Left colon (tissue), 2 donors: ENCODE measurements around the gene KIN. TPM values are rescaled to one million over a fixed set of nuclear protein-coding genes. Genes with fewer than 3 reads are reported as not detected.
"Not testable (repeated sequence)": the region's sequence is repeated elsewhere in the genome, so short reads cannot be mapped to it uniquely, and the experiment has no call there.

ENCODE experiments used
- ATAC-seq: fragments of 200-7000 bp; cut with Tn5 transposase; one replicate; pipeline ENCODE4 v1.9.1; 2020; ENCODE audit warnings: mild to moderate bottlenecking, moderate library complexity
- DNase-seq, 2 donors: peaks; one replicate each; pipeline ENCODE4 v3.0.0-alpha.2; 2020
- intact Hi-C, 2 donors: fragments of 100-400 bp; cut with DNase I in 1 of 2; cut with micrococcal nuclease in 1 of 2; formaldehyde crosslinking; loops; one replicate each; pipeline versions ENCODE4 v1.11.2 to v1.14.0; 2022; cut with DNase I, micrococcal nuclease
- total RNA-seq, 2 donors: library from RNA; stranded (reverse); fragmentation: NEBNext Ultra II Directional; extraction: Animal tissue kit (Norgen Biotek cat#: 25700); gene quantifications; one replicate each; pipeline ENCODE4 v1.2.1, GENCODE V29; 2021
- donor health status: DM: no; HTN: no; CAD: no.
- donor health status: DM: yes; HTN: yes; CAD: no.

The KIN gene
- total RNA-seq, 2 donors from 2014 or later: 9.9 to 10.6 TPM

DNA sequence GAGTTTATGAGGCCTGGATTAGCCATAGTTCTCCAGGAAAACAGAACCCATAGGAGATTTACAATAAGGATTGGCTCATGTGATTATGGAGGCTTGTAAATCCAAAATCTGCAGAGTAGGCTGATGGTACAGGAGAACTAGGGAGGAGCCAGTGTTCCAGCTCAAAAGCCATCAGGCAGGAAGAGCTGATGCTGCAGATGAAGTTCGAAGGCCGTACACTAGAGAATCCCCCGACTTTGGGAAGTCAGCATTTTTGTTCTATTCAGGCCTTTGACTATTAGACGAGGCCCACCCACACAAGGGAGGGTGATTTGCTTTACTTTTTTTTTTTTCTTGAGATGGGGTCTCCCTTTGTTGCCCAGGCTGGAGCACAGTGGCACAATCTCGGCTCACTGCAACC lies 37.6 kb downstream of the KIN start:
- intact Hi-C loops: no loop called here
- DNase-seq (no peak), ATAC-seq (no peak)

DNA sequence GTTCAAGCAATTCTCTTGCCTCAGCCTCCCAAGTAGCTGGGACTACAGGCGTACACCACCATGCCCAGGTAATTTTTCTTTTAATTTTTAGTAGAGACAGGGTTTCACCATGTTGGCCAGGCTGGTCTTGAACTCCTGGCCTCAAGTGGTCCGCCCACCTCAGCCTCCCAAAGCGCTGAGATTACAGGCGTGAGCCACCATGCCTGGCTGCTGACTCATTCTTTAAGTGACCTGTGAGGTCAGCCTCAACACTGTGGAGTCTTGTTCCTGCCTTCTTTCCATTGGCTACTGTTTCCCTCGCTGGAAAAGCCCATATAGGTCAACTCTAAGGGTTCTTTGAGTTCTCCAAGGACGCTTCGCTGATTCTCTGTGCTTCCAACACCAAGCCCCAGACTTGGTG lies 39.2 kb downstream of the KIN start:
- DNase-seq, intact Hi-C loops, ATAC-seq: not testable (repeated sequence)

DNA sequence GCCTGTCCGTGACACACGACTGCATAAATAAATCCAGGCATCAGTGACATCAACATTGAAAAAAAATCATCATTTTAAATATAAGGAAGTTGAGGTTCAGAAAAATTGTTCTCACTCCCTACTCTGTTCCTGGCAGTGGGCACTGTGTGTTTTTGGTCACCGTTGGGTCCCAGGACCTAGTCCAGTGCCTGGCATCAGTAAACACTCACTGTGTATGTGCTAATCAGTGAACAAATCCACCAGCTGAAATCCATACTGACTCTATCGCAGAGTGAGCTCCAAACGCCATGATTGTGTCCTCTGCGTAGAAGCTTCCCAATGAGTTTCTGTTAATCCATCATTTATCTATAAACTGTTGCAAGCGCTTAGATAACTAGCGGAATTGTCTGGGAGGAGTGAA lies 43.5 kb downstream of the KIN start:
- no peak for DNase-seq
- no peak for ATAC-seq
- intact Hi-C loops: no loop called here

DNA sequence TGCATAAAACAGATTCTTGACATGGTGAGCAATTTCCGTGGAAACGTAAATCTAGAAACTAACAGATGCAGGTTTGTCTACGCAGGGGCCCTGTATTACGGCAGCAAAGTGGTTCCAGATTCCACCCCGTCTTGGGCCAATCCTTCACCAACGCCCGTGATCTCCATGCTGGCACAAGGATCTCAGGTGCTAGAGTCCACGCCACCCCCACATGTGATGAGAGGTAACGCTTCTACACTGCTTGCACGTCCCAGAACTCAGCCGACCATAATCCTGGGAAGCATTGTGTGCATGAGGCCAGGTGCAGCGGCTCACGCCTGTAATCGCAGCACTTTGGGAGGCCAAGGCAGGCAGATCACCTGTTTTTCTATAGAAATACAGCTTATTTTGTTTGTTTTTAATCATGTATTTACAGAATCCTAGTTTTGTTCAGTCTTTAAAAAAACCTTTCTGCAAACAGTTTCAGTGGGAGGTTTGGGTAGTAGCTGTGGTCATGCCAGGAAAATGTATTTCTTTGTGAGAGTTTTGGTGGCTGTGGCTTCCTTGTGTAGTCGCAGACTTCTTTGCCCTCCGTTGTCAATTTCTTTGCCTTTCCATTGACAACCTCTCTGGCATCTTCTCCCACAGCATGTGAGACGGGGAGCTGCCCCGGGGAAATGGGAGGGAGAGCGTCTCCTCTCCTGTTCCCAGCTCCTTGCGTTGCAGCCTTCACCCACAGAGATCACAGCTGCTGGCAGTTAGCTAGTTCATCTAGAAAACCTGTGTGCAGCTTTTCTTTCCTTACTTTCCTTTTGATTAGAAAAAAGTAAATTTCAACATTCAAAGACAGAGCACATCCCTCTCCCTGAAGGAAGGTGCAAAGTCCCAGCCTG lies 49.0 kb downstream of the KIN start:
- ATAC-seq (no peak), DNase-seq (no peak)
- intact Hi-C loops: no loop called here

DNA sequence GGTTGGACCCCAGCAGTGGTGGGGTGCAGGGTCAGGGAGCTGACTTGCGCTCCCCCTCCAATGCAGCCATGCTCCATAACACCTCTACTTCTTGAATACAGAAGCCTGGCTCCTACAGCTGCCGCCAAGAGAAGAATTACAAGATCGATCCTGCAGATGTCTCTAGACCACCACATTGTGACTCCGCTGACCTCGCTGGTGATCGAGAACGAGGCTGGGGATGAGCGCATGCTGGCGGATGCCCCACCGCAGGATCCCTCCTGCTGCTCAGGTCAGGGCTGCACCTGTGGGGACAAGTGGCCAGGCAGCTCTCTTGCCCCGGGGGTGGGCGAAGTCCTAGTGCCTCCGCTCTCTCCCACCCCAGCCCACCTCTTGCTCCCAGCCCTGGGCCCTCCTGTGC lies 53.0 kb downstream of the KIN start:
- intact Hi-C loops: no loop called here
- no peak for ATAC-seq
- no peak for DNase-seq

DNA sequence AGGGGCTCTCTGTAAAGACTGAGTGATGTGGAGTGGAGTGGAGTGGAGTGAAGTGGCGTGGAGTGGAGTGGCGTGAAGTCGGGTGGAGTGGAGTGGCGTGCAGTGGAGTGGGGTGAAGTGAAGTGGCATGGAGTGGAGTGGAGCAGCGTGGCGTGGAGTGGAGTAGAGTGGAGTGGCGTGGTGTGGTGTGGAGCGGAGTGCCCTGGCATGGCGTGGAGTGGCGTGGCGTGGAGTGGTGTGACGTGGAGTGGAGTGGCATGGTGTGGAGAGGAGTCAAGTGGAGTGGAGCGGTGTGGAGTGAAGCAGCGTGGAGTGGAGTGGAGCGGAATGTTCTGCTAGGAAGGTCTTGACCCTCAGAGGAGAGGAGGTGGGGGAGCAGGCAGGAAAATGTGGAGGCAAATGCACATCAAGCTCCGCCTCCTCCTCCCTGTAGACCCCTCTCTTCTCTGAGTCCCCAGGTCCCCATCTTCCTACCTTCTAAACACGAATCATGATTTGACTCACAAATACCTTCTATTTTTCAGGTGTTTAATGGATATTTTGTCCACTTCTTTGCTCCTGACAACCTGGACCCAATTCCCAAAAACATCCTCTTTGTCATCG lies 64.8 kb downstream of the KIN start:
- no peak for DNase-seq
- no peak for ATAC-seq
- intact Hi-C loops: no loop called here

DNA sequence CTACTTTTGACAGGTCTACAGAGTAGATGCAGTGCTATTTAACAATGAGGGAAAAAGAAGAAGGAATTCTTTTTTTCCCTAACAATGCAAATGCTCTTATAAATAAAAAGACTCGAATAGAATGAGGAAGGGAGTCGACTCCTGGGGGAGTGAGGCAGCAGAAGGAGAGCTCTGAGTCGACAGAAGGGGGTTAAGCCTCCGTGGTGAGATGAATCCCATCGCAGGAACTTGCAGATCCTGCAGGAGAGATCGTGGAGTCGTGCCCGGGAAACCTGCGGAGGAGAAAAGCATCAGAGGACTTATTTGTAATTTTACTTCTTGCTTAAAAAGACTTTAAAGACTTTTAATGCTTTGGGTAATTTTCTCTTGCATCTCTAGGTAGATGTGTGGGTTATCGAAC lies 67.3 kb downstream of the KIN start:
- no peak for ATAC-seq
- intact Hi-C loops: no loop called here
- no peak for DNase-seq

DNA sequence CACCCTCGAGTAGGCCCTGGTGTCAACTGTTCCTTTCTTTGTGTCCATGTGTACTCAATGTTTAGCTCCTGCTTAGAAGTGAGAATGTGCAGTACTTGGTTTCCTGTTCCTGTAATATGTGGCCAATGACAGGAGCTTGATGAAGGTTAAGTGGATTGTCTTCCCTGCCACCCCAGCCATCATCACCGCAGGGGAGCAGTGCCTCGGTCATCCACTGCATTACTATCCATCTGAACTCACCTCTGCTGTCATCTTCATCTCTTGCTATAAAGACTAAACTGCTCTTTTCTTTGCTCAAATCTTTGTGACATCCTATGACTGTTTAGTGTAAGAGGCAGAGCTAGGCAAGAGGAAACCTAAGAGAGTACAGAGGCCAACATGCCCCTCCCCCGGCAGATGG lies 69.1 kb downstream of the KIN start:
- no peak for DNase-seq

DNA sequence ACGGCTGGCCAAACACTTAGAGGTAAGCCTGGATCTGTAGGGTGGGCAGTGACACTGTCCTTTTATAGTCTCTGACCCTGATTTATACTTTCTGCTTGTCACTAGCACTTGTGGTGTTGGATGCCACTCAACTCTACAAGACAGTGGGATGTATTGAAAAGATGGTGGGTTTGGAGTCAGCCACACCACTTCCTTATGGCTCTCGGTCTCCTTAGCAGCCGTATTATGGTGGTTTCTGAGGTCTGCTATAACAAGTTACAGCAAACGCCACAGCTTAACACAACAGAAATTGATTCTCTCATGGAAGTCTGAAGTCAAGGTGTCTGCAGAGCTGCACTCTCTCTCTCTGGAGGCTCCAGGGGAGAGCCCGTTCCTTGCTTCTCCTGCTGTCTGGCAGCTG lies 70.0 kb downstream of the KIN start:
- DNase-seq: no peak
- intact Hi-C loops: no loop called here
- no peak for ATAC-seq

More for the DNA sequence above, 69.1 kb downstream of the KIN start:
- ATAC-seq: no peak
- intact Hi-C loops: no loop called here

DNA sequence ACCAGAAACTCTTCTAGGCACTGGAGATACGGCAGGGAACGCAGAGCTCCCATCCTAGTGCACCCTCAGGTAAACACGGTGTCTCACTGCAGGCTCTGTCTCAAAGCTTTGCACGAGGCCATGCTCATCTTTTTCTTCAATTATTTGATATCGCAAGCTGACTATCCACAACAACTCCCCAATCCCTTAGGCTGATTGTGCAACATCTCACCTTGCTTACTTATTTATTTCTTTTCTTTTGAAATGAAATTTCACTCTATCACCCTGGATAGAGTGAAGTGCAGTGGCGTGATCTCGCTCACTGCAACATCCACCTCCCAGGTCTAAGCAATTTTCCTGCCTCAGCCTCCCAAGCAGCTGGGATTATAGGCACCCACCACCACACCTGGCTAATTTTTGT lies 72.3 kb downstream of the KIN start:
- intact Hi-C loops: no loop called here
- ATAC-seq (no peak), DNase-seq (no peak)

DNA sequence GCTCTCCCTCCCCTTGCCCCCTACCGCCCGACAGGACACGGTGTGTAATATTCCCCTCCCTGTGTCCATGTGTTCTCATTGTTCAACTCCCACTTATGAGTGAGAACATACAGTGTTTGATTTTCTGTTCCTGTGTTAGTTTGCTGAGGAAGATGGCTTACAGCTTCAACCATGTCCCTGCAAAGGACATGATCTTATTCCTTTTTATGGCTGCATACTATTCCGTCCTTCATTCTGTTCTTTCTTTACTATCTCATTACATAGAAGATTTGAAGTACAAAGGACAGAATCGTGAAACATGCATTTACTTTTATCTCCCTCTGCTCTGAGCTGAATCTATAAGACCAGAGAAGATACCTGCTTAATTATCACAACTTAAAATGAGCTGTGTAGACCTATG lies 76.7 kb downstream of the KIN start:
- intact Hi-C loops, DNase-seq, ATAC-seq: not testable (repeated sequence)

DNA sequence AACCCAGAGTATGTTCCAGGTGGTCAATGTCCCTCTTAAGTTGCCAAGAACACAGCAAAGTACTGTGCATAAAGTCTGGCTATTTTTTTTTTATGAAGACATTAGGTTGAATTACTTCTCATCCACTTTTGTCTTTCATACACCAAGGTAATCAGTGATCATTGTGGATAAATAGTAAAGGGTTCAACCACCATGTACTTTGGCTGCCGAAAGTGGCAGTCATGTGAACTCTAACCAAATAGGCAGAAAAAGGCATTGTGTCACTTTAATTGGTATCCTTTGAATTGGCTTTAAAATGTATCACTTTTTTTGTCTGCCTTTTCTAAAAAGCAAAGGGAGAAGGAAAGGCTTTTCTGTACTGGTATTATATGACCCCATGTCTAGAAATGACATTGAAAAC lies 77.3 kb downstream of the KIN start:
- intact Hi-C loops: no loop called here
- no peak for ATAC-seq
- DNase-seq: no peak

DNA sequence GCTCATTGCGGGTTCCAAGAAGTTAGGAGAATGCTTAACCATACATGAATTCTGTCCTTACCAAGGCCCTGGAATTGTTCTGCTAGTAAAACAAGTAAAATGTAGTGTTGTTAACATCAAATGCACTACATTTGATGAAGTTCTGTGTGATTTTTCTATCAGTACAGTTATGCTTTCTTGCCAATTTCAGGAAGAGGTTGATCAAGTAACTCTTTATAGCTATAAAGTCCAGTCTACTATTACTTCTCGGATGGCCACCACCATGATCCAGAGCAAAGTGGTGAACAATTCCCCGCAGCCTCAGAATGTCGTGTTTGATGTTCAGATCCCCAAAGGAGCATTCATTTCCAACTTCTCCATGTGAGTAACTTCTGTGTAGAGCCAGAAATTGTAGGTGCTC lies 79.0 kb downstream of the KIN start:
- intact Hi-C loops: no loop called here
- ATAC-seq (no peak), DNase-seq (no peak)

DNA sequence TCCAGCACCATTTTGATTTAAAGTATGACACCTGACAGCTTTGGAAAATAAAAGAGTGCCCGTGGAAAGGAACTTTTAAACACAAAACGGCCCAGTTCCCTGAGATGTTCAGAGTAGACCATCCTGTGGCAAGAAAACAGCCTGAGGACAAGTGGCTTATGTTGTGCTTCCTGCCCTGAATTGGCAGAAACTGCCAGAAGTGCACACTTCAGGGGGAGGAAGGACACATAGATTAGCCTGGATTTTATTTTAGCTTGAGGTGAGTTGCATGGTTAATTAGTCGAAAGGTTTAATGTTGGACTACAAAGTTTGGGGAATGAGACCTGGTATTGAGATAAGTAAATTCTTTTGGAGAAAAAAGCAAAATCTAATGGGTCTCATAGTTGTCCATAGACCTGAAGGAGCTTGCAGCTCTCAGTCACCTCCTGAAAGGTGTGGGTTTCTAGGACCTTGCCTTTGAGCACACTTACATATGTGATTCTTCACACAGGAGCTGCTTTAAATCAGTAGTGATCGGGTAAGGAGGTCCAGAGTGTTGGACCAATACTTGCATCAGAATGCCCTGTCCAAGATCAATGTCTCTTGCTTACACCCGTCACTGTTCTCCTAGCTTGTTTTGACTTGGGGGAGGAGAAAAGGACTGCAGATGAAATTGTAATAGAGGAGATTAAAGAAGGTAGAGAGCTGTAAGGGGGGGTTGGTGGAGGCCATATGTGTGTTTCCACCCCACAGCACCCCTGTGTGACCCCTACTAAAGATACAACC lies 79.8 kb downstream of the KIN start:
- intact Hi-C loops: no loop called here
- ATAC-seq: no peak
- DNase-seq: no peak

DNA sequence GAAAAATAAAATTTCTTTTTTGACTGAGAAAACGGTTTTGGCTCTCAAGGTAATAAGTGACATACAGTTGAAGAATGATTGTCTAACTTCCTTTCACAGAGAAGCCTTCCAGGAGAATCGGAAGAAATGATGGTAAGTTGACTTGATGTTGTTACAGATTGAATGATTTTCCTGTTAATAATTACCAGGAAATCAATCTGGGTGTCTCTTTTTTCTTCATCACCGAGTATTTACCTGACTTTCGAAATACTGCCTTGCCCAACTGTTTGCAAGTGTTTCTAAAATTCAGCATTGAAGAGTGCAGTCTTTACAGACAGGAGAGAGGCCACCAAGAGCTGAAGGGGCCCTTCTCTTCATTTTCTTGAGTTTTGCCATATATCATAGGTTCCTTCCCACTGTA lies 80.7 kb downstream of the KIN start:
- no peak for ATAC-seq
- intact Hi-C loops: no loop called here
- DNase-seq: no peak

DNA sequence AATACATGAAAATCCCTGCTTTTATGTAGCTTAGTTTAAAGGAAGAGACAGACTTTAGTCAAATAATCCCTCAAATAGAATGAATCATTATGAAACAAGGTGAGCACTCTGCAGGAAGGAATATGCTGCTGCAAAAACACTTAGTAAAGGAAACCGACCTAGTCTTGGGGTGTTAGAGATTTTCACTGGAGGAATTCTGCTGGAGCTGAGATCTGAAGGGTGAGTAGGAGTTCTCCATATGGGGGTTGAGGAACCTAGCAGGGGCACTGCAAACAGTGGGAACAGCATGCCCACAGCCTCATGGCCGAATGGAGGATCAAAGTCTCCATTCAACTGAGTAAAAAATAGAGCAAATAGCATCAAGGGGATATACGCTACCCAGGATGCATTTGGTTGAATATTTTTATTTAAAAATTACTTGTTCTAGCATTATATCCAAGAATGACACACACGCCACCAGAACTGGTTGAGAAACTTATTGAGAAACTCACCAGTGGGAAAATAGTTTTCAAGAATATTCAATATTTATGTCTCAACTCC lies 81.2 kb downstream of the KIN start:
- ATAC-seq: no peak
- intact Hi-C loops: no loop called here
- DNase-seq: no peak

DNA sequence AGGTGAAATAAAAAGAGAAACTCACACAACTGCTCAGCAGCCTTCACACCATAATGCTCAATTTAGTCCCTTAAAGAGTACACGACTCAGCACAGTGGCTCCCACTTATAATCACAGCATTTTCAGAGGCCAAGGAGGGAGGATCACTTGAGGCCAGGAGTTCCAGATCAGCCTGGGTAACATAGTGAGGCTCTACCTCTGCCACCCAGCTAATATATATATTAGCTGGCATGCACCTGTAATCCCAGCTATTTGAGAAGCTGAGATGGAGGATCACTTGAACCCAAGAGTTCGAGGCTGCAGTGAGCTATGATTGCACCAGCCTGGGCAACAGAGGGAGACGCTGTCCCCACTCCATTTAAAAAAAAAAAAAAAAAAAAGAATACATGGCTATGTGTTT lies 82.5 kb downstream of the KIN start:
- no peak for ATAC-seq
- DNase-seq: no peak
- intact Hi-C loops: no loop called here

DNA sequence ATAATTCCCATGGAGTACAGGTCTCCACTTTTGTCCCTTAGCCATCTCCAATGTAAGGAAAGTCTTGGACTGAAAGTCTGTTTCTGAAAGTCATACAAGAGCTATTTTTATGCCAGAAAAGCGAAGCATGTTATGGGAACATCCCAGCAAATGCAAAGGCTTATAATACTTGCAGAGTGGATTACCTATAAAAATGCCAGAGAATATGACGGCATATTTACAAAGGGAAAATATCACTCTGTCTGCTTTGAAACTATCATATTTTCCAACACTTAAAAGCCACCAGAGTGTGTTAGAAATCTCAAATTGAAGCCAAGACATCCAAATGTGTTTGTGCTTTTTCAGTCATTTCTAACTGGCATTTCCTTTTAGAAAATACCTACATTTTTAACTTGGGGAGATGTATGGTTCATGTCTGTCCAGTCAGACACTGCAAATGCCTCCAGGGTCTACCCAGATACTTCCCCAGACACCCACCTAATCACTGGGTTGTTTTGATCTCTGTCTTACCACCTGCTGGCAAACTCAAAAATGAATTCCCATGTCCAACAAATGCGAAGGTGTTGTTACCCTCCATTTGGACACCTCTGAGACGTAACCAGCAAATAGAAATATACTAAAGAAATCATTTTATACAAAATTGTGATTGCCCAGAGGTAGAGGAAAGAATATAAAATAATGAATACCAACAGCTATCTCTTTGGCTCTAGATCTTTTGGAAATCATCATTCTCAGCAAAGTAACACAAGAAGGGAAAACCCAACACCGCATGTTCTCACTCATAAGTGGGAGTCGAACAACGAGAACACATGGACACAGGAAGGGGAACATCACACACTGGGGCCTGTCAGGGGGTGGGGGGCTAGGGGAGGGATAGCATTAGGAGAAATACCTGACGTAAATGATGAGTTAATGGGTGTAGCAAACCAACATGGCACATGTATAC lies 83.4 kb downstream of the KIN start:
- no peak for DNase-seq
- intact Hi-C loops: no loop called here
- ATAC-seq: no peak

DNA sequence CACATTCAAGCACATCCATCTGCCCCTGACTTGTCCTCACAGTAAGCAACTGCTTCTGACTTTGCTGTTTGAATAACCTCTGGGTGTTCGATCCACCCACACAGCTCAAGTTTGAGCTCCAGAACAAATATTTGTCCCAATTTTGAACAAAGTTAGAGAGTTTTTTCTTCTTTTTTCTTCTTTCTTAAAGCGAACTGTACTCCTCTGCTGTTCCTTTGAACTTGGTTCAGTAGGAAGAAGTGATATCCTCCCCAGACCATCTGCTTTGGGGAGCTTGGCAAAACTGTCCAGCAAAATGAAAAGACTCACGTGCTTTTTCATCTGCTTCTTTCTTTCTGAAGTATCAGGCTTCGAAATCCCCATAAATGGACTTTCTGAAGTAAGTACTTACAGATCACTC lies 84.7 kb downstream of the KIN start, which contains the start of gene ITIH2:
Gene ITIH2 (plus strand): TSS at position 177 of the 400 bp plus-strand sequence. CDS start 119 bp downstream, at position 296.
- ATAC-seq: no peak
- DNase-seq: no peak
- intact Hi-C loops: no loop called here
